Activated naive CD4-positive, alpha-beta T cell treated with anti-CD3 and anti-CD28 coated beads for 36 hours (primary cell): ENCODE results near the gene VPS13D. TPM values are rescaled to one million over a fixed set of nuclear protein-coding genes. Genes with fewer than 3 reads are reported as not detected.
"Not testable (repeated sequence)": the region's sequence is repeated elsewhere in the genome, so short reads cannot be mapped to it uniquely, and the experiment has no call there.

Experiments
- CTCF ChIA-PET: fragments of 350-600 bp; sonication (Branson Sonifier 250); formaldehyde crosslinking; loops from one replicate; lab custom pipeline; 2021; ENCODE audit warnings: antibody characterized with exemption; lab: Charles Lee
- DNase-seq: peaks from one replicate; pipeline ENCODE4 v3.0.0-alpha.2; 2020
- H3K27ac Mint-ChIP-seq: one replicate; pipeline ENCODE4 v1.8.0; 2021; ENCODE audit warnings: mild to moderate bottlenecking, mixed read lengths
- H3K27me3 Mint-ChIP-seq: one replicate; pipeline ENCODE4 v1.8.0; 2021; ENCODE audit warnings: low read depth, mixed read lengths
- H3K36me3 Mint-ChIP-seq: one replicate; pipeline ENCODE4 v1.8.0; 2021; ENCODE audit warnings: low read depth, mixed read lengths
- H3K4me1 Mint-ChIP-seq: one replicate; pipeline ENCODE4 v1.8.0; 2021; ENCODE audit warnings: low read depth, mixed read lengths
- H3K4me3 Mint-ChIP-seq: one replicate; pipeline ENCODE4 v1.8.0; 2021; ENCODE audit warnings: mild to moderate bottlenecking, moderate library complexity, mixed read lengths
- H3K9me3 Mint-ChIP-seq: one replicate; pipeline ENCODE4 v1.8.0; 2021; ENCODE audit warnings: mixed read lengths
- intact Hi-C: fragments of 100-400 bp; cut with micrococcal nuclease; formaldehyde crosslinking; loops from one replicate; pipeline ENCODE4 v1.15.1; 2023
- total RNA-seq, 2 experiments: library from RNA; stranded (reverse); gene quantifications; one replicate each; pipeline ENCODE4 v1.2.3, GENCODE V29; 2021

The VPS13D gene
- total RNA-seq, 2 experiments from 2014 or later, result 20.0 to 23.3 TPM

GRCh38 chr1:12513181-12513580 is 283.4 kb downstream of the VPS13D start:
- intact Hi-C loops, result loop anchor here (5.0 to 10.0 kb wide), 3 partner anchors 171 to 448 kb away; partner anchors contain the start of gene TNFRSF8
- peaks cover 21% of the 10 kb centered on the region for H3K36me3 Mint-ChIP-seq

GRCh38 chr1:12514590-12514989 is 284.8 kb downstream of the VPS13D start:
- intact Hi-C loops, result loop anchor here (5.0 to 10.0 kb wide), 3 partner anchors 172 to 450 kb away; partner anchors contain the start of gene TNFRSF8
- H3K27me3 Mint-ChIP-seq, result no peaks in the 10 kb centered on the region
- H3K9me3 Mint-ChIP-seq, result peaks cover 4% of the 10 kb centered on the region
- peak overlapping the region; percentile 59 for H3K27ac Mint-ChIP-seq
- no peak overlapping the region for H3K4me3 Mint-ChIP-seq
- peaks cover 21% of the 10 kb centered on the region for H3K36me3 Mint-ChIP-seq
- H3K4me1 Mint-ChIP-seq, result peaks cover 78% of the 10 kb centered on the region
- CTCF ChIA-PET, result no interaction called here
- no peak for DNase-seq

More at GRCh38 chr1:12513181-12513580, 283.4 kb downstream of the VPS13D start:
- Mint-ChIP-seq H3K4me3 (no peak overlapping the region), H3K4me1 (peaks cover 71% of the 10 kb centered on the region), H3K27ac (peak overlapping the region; percentile 14), H3K9me3 (peaks cover 4% of the 10 kb centered on the region), H3K27me3 (no peaks in the 10 kb centered on the region)
- no peak for DNase-seq
- CTCF ChIA-PET, result no interaction called here

GRCh38 chr1:12515234-12515633 is 285.4 kb downstream of the VPS13D start:
- Mint-ChIP-seq H3K4me3 (no peak overlapping the region), H3K4me1 (peaks cover 77% of the 10 kb centered on the region), H3K36me3 (peaks cover 22% of the 10 kb centered on the region), H3K9me3 (peaks cover 4% of the 10 kb centered on the region), H3K27me3 (no peaks in the 10 kb centered on the region), H3K27ac (no peak overlapping the region)
- intact Hi-C loops, result loop anchor here (10.0 kb wide), 1 partner anchor 450 kb away; the partner anchor contains the start of gene TNFRSF8
- CTCF ChIA-PET, result no interaction called here
- no peak for DNase-seq

- CTCF ChIA-PET, result no interaction called here
- peak; percentile 34 for DNase-seq
- no peak overlapping the region for H3K4me3 Mint-ChIP-seq
- intact Hi-C loops, result loop anchor here (10.0 kb wide), 1 partner anchor 452 kb away; the partner anchor contains the start of gene TNFRSF8
- H3K27ac Mint-ChIP-seq, result peak overlapping the region; percentile 78
- H3K27me3 Mint-ChIP-seq, result no peaks in the 10 kb centered on the region
- H3K4me1 Mint-ChIP-seq, result peaks cover 63% of the 10 kb centered on the region
- H3K36me3 Mint-ChIP-seq, result peaks cover 21% of the 10 kb centered on the region
- H3K9me3 Mint-ChIP-seq, result peaks cover 4% of the 10 kb centered on the region
Measured at GRCh38 chr1:12516741-12517140, 286.9 kb downstream of the VPS13D start.

GRCh38 chr1:12518931-12519692 is 289.3 kb downstream of the VPS13D start:
- DNase-seq, result peak; percentile 84
- Mint-ChIP-seq H3K4me1 (peaks cover 43% of the 10 kb centered on the region), H3K9me3 (peaks cover under 1% of the 10 kb centered on the region), H3K36me3 (peaks cover 8% of the 10 kb centered on the region), H3K27ac (peak overlapping the region; percentile 67), H3K27me3 (no peaks in the 10 kb centered on the region), H3K4me3 (no peak overlapping the region)
- CTCF ChIA-PET, result interaction anchor here (0.6 to 1.2 kb wide), 6 partner anchors 9 to 140 kb away, joined by 3 to 4 read pairs (median 3); no protein-coding TSS in a partner anchor
- intact Hi-C loops, result loop anchor here (1.0 to 10.0 kb wide), 4 partner anchors 52 to 454 kb away; partner anchors contain the start of gene TNFRSF8

GRCh38 chr1:12519693-12520364 is 290.0 kb downstream of the VPS13D start:
- Mint-ChIP-seq H3K27ac (peak overlapping the region; percentile 64), H3K4me3 (no peak overlapping the region), H3K4me1 (peaks cover 36% of the 10 kb centered on the region), H3K9me3 (peaks cover 2% of the 10 kb centered on the region), H3K36me3 (peaks cover 8% of the 10 kb centered on the region), H3K27me3 (no peaks in the 10 kb centered on the region)
- intact Hi-C loops, result loop anchor here (1.0 to 10.0 kb wide), 4 partner anchors 53 to 455 kb away; partner anchors contain the start of gene TNFRSF8
- CTCF ChIA-PET, result interaction anchor here (0.6 to 1.2 kb wide), 5 partner anchors 9 to 139 kb away, joined by 3 to 4 read pairs (median 3); no protein-coding TSS in a partner anchor
- DNase-seq, result no peak

- H3K4me3 Mint-ChIP-seq, result no peak overlapping the region
- H3K27ac Mint-ChIP-seq, result no peak overlapping the region
- no peak for DNase-seq
- peaks cover 34% of the 10 kb centered on the region for H3K4me1 Mint-ChIP-seq
- intact Hi-C loops, result no loop called here
- no peaks in the 10 kb centered on the region for H3K27me3 Mint-ChIP-seq
- H3K9me3 Mint-ChIP-seq, result peaks cover 2% of the 10 kb centered on the region
- peaks cover 8% of the 10 kb centered on the region for H3K36me3 Mint-ChIP-seq
- CTCF ChIA-PET, result interaction anchor here (1.5 kb wide), 1 partner anchor 17 kb away, joined by 3 read pairs; no protein-coding TSS in a partner anchor
Measured at GRCh38 chr1:12521096-12521495, 291.3 kb downstream of the VPS13D start.

GRCh38 chr1:12522780-12523179 is 292.9 kb downstream of the VPS13D start:
- H3K4me3 Mint-ChIP-seq, DNase-seq, H3K36me3 Mint-ChIP-seq, intact Hi-C loops, CTCF ChIA-PET, H3K27ac Mint-ChIP-seq, H3K27me3 Mint-ChIP-seq, H3K9me3 Mint-ChIP-seq: not testable (repeated sequence)
- H3K4me1 Mint-ChIP-seq, result peaks cover 21% of the 10 kb centered on the region

- H3K4me3 Mint-ChIP-seq, result no peak overlapping the region
- H3K9me3 Mint-ChIP-seq, result peaks cover 2% of the 10 kb centered on the region
- CTCF ChIA-PET, result no interaction called here
- H3K4me1 Mint-ChIP-seq, result peaks cover 10% of the 10 kb centered on the region
- no peak for DNase-seq
- H3K36me3 Mint-ChIP-seq, result peaks cover 6% of the 10 kb centered on the region
- intact Hi-C loops, result no loop called here
- H3K27me3 Mint-ChIP-seq, result no peaks in the 10 kb centered on the region
- H3K27ac Mint-ChIP-seq, result no peak overlapping the region
Measured at GRCh38 chr1:12524266-12524665, 294.4 kb downstream of the VPS13D start.

- H3K4me3 Mint-ChIP-seq, result no peak overlapping the region
- CTCF ChIA-PET, result no interaction called here
- H3K9me3 Mint-ChIP-seq, result peaks cover 2% of the 10 kb centered on the region
- no peaks in the 10 kb centered on the region for H3K36me3 Mint-ChIP-seq
- no peak overlapping the region for H3K27ac Mint-ChIP-seq
- no peaks in the 10 kb centered on the region for H3K27me3 Mint-ChIP-seq
- peaks cover 11% of the 10 kb centered on the region for H3K4me1 Mint-ChIP-seq
- intact Hi-C loops, result no loop called here
- DNase-seq, result no peak
Measured at GRCh38 chr1:12525311-12526181, 295.7 kb downstream of the VPS13D start.

- DNase-seq, result no peak
- CTCF ChIA-PET, result interaction anchor here (1.0 kb wide), 1 partner anchor 73 kb away, joined by 3 read pairs; no protein-coding TSS in a partner anchor
- H3K27ac Mint-ChIP-seq, result no peak overlapping the region
Measured at GRCh38 chr1:12527564-12527963, 297.7 kb downstream of the VPS13D start.

More at GRCh38 chr1:12527564-12527963, 297.7 kb downstream of the VPS13D start:
- H3K27me3 Mint-ChIP-seq, result no peaks in the 10 kb centered on the region
- no peaks in the 10 kb centered on the region for H3K36me3 Mint-ChIP-seq
- intact Hi-C loops, result no loop called here
- peaks cover 11% of the 10 kb centered on the region for H3K4me1 Mint-ChIP-seq
- H3K9me3 Mint-ChIP-seq, result peaks cover 2% of the 10 kb centered on the region
- no peak overlapping the region for H3K4me3 Mint-ChIP-seq
